HG03432 (cell line): ENCODE data around the gene ZNF583.

Experiments used
- ATAC-seq: cut with Tn5 transposase; IDR thresholded peaks from one replicate; pipeline ENCODE4 v1.9.1; 2021; ENCODE audit warnings: mild to moderate bottlenecking, moderate library complexity; ENCODE audit not compliant: unreplicated experiment

ZNF583 gene

GRCh38 chr19:56441206-56441792 lies 37.2 kb downstream of the ZNF583 start:
- no peak for ATAC-seq

- ATAC-seq, result no peak
Measured at GRCh38 chr19:56474308-56474707, 70.2 kb downstream of the ZNF583 start.

- no peak for ATAC-seq
Measured at GRCh38 chr19:56476093-56476492, 72.0 kb downstream of the ZNF583 start.
